Neuronal stem cell (in vitro differentiated cells): ENCODE results near the gene CCNG2.

Experiments
- DNase-seq: peaks from one replicate; pipeline ENCODE4 v3.0.0-alpha.2; 2013; ENCODE audit warnings: low spot score
- H2AFZ ChIP-seq: one replicate; pipeline ENCODE4 v1.6.1; 2013; ENCODE audit warnings: mild to moderate bottlenecking, low read length, inconsistent platforms
- H2AK5ac ChIP-seq: 2 replicates; pipeline ENCODE4 v1.6.1; 2013; ENCODE audit warnings: low read depth, mild to moderate bottlenecking, inconsistent platforms, low read length, moderate library complexity, mixed read lengths
- H2BK120ac ChIP-seq: 2 replicates; pipeline ENCODE4 v1.6.1; 2013; ENCODE audit warnings: low read depth, mild to moderate bottlenecking, inconsistent platforms, low read length, moderate library complexity, mixed read lengths
- H2BK12ac ChIP-seq: one replicate; pipeline ENCODE4 v1.6.1; 2013; ENCODE audit warnings: low read length, inconsistent platforms
- H2BK15ac ChIP-seq: 2 replicates; pipeline ENCODE4 v1.6.1; 2013; ENCODE audit warnings: mild to moderate bottlenecking, low read length, inconsistent platforms, mixed read lengths
- H2BK5ac ChIP-seq: one replicate; pipeline ENCODE4 v1.6.1; 2013; ENCODE audit warnings: inconsistent platforms, mild to moderate bottlenecking, low read length, moderate library complexity
- H3K14ac ChIP-seq: one replicate; pipeline ENCODE4 v1.6.1; 2013; ENCODE audit warnings: low read length, inconsistent platforms
- H3K18ac ChIP-seq: 2 replicates; pipeline ENCODE4 v1.6.1; 2013; ENCODE audit warnings: low read length, inconsistent platforms
- H3K23ac ChIP-seq: 2 replicates; pipeline ENCODE4 v1.6.1; 2013; ENCODE audit warnings: low read depth, mild to moderate bottlenecking, mixed read lengths, low read length, inconsistent platforms; ENCODE audit not compliant: poor library complexity
- H3K27ac ChIP-seq: replicated peaks from 3 replicates; pipeline ENCODE4 v1.5.1; 2013; ENCODE audit warnings: low read length, inconsistent platforms
- H3K27me3 ChIP-seq, 3 experiments: 2 replicates each; pipeline ENCODE4 v1.6.1; 2013; ENCODE audit warnings: low read length in 3 of 3, mild to moderate bottlenecking in 2 of 3, inconsistent platforms in 1 of 3, low read depth in 1 of 3, mixed read lengths in 1 of 3, moderate library complexity in 1 of 3; ENCODE audit not compliant: control insufficient read depth in 3 of 3, insufficient read depth in 3 of 3
- H3K36me3 ChIP-seq, 2 donors: replicated peaks in 1 of 2; 2 replicates each; pipeline ENCODE4 v1.6.1; 2013; ENCODE audit warnings: low read length in 2 of 2; ENCODE audit not compliant: control insufficient read depth in 2 of 2, insufficient read depth in 2 of 2
- H3K4ac ChIP-seq: 2 replicates; pipeline ENCODE4 v1.6.1; 2013; ENCODE audit warnings: inconsistent platforms, mild to moderate bottlenecking, low read length, moderate library complexity
- H3K4me1 ChIP-seq, 2 donors: 1 replicate in 1 of 2; 2 replicates in 1 of 2; pipeline ENCODE4 v1.6.1; 2013; ENCODE audit warnings: low read length in 2 of 2, low read depth in 1 of 2; ENCODE audit not compliant: control insufficient read depth in 2 of 2, insufficient read depth in 1 of 2
- H3K4me2 ChIP-seq: one replicate; pipeline ENCODE4 v1.6.1; 2013; ENCODE audit warnings: mild to moderate bottlenecking, low read length, inconsistent platforms; ENCODE audit not compliant: insufficient read depth, poor library complexity, severe bottlenecking
- H3K4me3 ChIP-seq, 2 donors: 2 replicates each; pipeline ENCODE4 v1.5.1; 2013; ENCODE audit warnings: low read length in 2 of 2, mild to moderate bottlenecking in 2 of 2, inconsistent platforms in 1 of 2, moderate library complexity in 1 of 2
- H3K79me1 ChIP-seq: one replicate; pipeline ENCODE4 v1.6.1; 2013; ENCODE audit warnings: low read depth, mild to moderate bottlenecking, inconsistent platforms, low read length, moderate library complexity
- H3K9ac ChIP-seq: one replicate; pipeline ENCODE4 v1.6.1; 2013; ENCODE audit warnings: mild to moderate bottlenecking, low read depth, low read length, inconsistent platforms; ENCODE audit not compliant: poor library complexity
- H3K9me3 ChIP-seq, 2 donors: replicated peaks in 1 of 2; 2 replicates each; pipeline versions ENCODE3 to v1.6.1; 2013; ENCODE audit warnings: low read length in 2 of 2, mild to moderate bottlenecking in 2 of 2, inconsistent platforms in 1 of 2, low read depth in 1 of 2, mixed read lengths in 1 of 2, moderate library complexity in 1 of 2; ENCODE audit not compliant: control insufficient read depth in 2 of 2, insufficient read depth in 1 of 2
- H4K8ac ChIP-seq: one replicate; pipeline ENCODE4 v1.6.1; 2013; ENCODE audit warnings: low read depth, mild to moderate bottlenecking, inconsistent platforms, low read length, moderate library complexity
- H4K91ac ChIP-seq: one replicate; pipeline ENCODE4 v1.6.1; 2013; ENCODE audit warnings: low read length, low read depth, mild to moderate bottlenecking, inconsistent platforms; ENCODE audit not compliant: poor library complexity
- WGBS, 2 donors: extraction: QIAGEN DNeasy Blood & Tissue Kit; methylation state at CpG; one replicate each; pipeline ENCODE4 v1.1.7; 2013; ENCODE audit warnings: missing lambda C conversion rate in 2 of 2, mixed read lengths in 1 of 2; ENCODE audit not compliant: insufficient read length in 2 of 2, insufficient replicate concordance in 1 of 2; ENCODE audit errors: extremely low coverage in 2 of 2; 5-methylcytosine and 5-hydroxymethylcytosine counted together

Gene CCNG2

GRCh38 chr4:77142646-77143028 lies 14.4 kb upstream of the CCNG2 start:
- no peak overlapping the region for H2AFZ ChIP-seq
- WGBS, 2 donors = no CpG with 5 or more reads among the region's 4 CpGs
- H3K4me3 ChIP-seq = no peak overlapping the region
- no peak overlapping the region for H2BK5ac ChIP-seq
- no peak overlapping the region for H3K4ac ChIP-seq
- H3K4me1 ChIP-seq = peaks cover 0 to 3% of the 10 kb centered on the region in 2 donors
- DNase-seq = no peak
- H3K79me1 ChIP-seq = no peaks in the 10 kb centered on the region
- H2AK5ac ChIP-seq = no peak overlapping the region
- H2BK12ac ChIP-seq = no peak overlapping the region
- H3K9ac ChIP-seq = no peak overlapping the region
- H3K18ac ChIP-seq = no peak overlapping the region
- H3K23ac ChIP-seq = no peak overlapping the region
- no peaks in the 10 kb centered on the region for H3K9me3 ChIP-seq
- H3K36me3 ChIP-seq = no peaks in the 10 kb centered on the region
- H3K14ac ChIP-seq = no peak overlapping the region
- H3K27ac ChIP-seq = no peak overlapping the region
- no peak overlapping the region for H2BK15ac ChIP-seq
- H2BK120ac ChIP-seq = no peak overlapping the region
- no peak overlapping the region for H4K91ac ChIP-seq
- no peak overlapping the region for H4K8ac ChIP-seq
- no peaks in the 10 kb centered on the region for H3K27me3 ChIP-seq
- H3K4me2 ChIP-seq = no peak overlapping the region

- peaks cover 0 to 3% of the 10 kb centered on the region in 2 donors for H3K4me1 ChIP-seq
- H2BK120ac ChIP-seq = no peak overlapping the region
- H3K27me3 ChIP-seq = no peaks in the 10 kb centered on the region
- H2AK5ac ChIP-seq = no peak overlapping the region
- H2BK15ac ChIP-seq = no peak overlapping the region
- H4K8ac ChIP-seq = no peak overlapping the region
- no peak for DNase-seq
- no peak overlapping the region for H3K4me2 ChIP-seq
- H3K4ac ChIP-seq = no peak overlapping the region
- no peak overlapping the region for H2BK12ac ChIP-seq
- no peak overlapping the region for H3K14ac ChIP-seq
- H4K91ac ChIP-seq = no peak overlapping the region
- H3K4me3 ChIP-seq = no peak overlapping the region
- H3K18ac ChIP-seq = no peak overlapping the region
- H3K9me3 ChIP-seq = no peaks in the 10 kb centered on the region
- no peak overlapping the region for H3K23ac ChIP-seq
- no peak overlapping the region for H3K9ac ChIP-seq
- WGBS, 2 donors = no CpG with 5 or more reads among the region's 3 CpGs
- no peaks in the 10 kb centered on the region for H3K36me3 ChIP-seq
- H3K27ac ChIP-seq = no peak overlapping the region
- no peak overlapping the region for H2AFZ ChIP-seq
- no peaks in the 10 kb centered on the region for H3K79me1 ChIP-seq
- H2BK5ac ChIP-seq = no peak overlapping the region
Observed at GRCh38 chr4:77143091-77143490, 13.9 kb upstream of the CCNG2 start.

GRCh38 chr4:77145842-77146185 lies 11.2 kb upstream of the CCNG2 start:
- H2BK120ac ChIP-seq = no peak overlapping the region
- WGBS, 2 donors = no CpG with 5 or more reads among the region's 1 CpG
- H3K36me3 ChIP-seq = no peaks in the 10 kb centered on the region
- H3K4me2 ChIP-seq = no peak overlapping the region
- H3K4me3 ChIP-seq = no peak overlapping the region
- no peak overlapping the region for H3K14ac ChIP-seq
- no peaks in the 10 kb centered on the region for H3K27me3 ChIP-seq
- H2AFZ ChIP-seq = peak overlapping the region; percentile 61
- peaks cover 0 to 3% of the 10 kb centered on the region in 2 donors for H3K4me1 ChIP-seq
- no peak overlapping the region for H3K4ac ChIP-seq
- H4K91ac ChIP-seq = no peak overlapping the region
- no peaks in the 10 kb centered on the region for H3K9me3 ChIP-seq
- H2BK15ac ChIP-seq = no peak overlapping the region
- H2BK12ac ChIP-seq = no peak overlapping the region
- H2AK5ac ChIP-seq = no peak overlapping the region
- no peak for DNase-seq
- H3K18ac ChIP-seq = no peak overlapping the region
- no peak overlapping the region for H4K8ac ChIP-seq
- H3K9ac ChIP-seq = no peak overlapping the region
- H3K23ac ChIP-seq = no peak overlapping the region
- no peak overlapping the region for H2BK5ac ChIP-seq
- no peak overlapping the region for H3K27ac ChIP-seq
- no peaks in the 10 kb centered on the region for H3K79me1 ChIP-seq

- Histone ChIP-seq H2BK12ac (no peak overlapping the region), H3K14ac (no peak overlapping the region), H2BK15ac (no peak overlapping the region), H3K79me1 (no peaks in the 10 kb centered on the region), H2AFZ (peak overlapping the region; percentile 61), H3K4me3 (no peak overlapping the region), H2BK5ac (no peak overlapping the region), H3K23ac (no peak overlapping the region), H3K27ac (no peak overlapping the region), H3K9ac (no peak overlapping the region), H2BK120ac (no peak overlapping the region), H3K36me3 (no peaks in the 10 kb centered on the region), H3K4me1 (peaks cover 0 to 3% of the 10 kb centered on the region in 2 donors), H3K27me3 (no peaks in the 10 kb centered on the region), H3K18ac (no peak overlapping the region), H4K91ac (no peak overlapping the region), H3K9me3 (no peaks in the 10 kb centered on the region), H4K8ac (no peak overlapping the region), H3K4me2 (no peak overlapping the region), H2AK5ac (no peak overlapping the region), H3K4ac (no peak overlapping the region)
- WGBS, 2 donors = no CpG with 5 or more reads among the region's 3 CpGs
- DNase-seq = no peak
Observed at GRCh38 chr4:77146186-77147078, 10.6 kb upstream of the CCNG2 start.
